Ovary (tissue), 9 donors: ENCODE results near the gene TTC33. TPM values are rescaled to one million over a fixed set of nuclear protein-coding genes. Genes with fewer than 3 reads are reported as not detected.
"Not testable (repeated sequence)": the region's sequence is repeated elsewhere in the genome, so short reads cannot be mapped to it uniquely, and the experiment has no call there.

ENCODE experiments used
- DNase-seq, 5 donors: peaks; one replicate each; pipeline ENCODE4 v3.0.0-alpha.2; 2019 to 2020
- H3K27ac ChIP-seq, 2 donors: fragments of 200-600 bp; one replicate each; pipeline versions ENCODE4 v1.5.1 to v1.8.0; 2019 to 2022
- H3K27me3 ChIP-seq: fragments of 200-600 bp; one replicate; pipeline ENCODE4 v1.8.0; 2022
- H3K36me3 ChIP-seq: fragments of 200-600 bp; sonication (generic); one replicate; pipeline ENCODE4 v1.5.1; 2019
- H3K4me1 ChIP-seq: one replicate; pipeline ENCODE4 v1.8.1; 2013; ENCODE audit warnings: mild to moderate bottlenecking, moderate library complexity; ENCODE audit not compliant: insufficient read depth
- H3K4me3 ChIP-seq: fragments of 200-600 bp; sonication (generic); one replicate; pipeline ENCODE4 v1.5.1; 2017
- H3K9me3 ChIP-seq, 2 donors: fragments of 200-600 bp in 1 of 2; sonication (generic) in 1 of 2; one replicate each; pipeline versions ENCODE4 v1.5.1 to v1.8.1; 2013 to 2019; ENCODE audit warnings: mild to moderate bottlenecking in 1 of 2, moderate library complexity in 1 of 2
- CTCF ChIP-seq, 3 donors: fragments of 450-650 bp in 2 of 3; fragments of 200-600 bp in 1 of 3; IDR thresholded peaks; one replicate each; pipeline versions ENCODE4 v1.5.1 to v1.8.0; 2016 to 2022; ENCODE audit warnings: antibody characterized with exemption in 3 of 3, mild to moderate bottlenecking in 1 of 3
- EP300 ChIP-seq: sonication (generic); formaldehyde crosslinking; IDR thresholded peaks from one replicate; pipeline ENCODE4 v1.6.1; 2017; ENCODE audit warnings: antibody characterized with exemption
- POLR2A ChIP-seq: fragments of 450-650 bp; IDR thresholded peaks from one replicate; pipeline ENCODE4 v1.6.1; 2017; ENCODE audit warnings: antibody characterized with exemption, mild to moderate bottlenecking, moderate library complexity
- WGBS, 3 donors: extraction: QIAGEN DNeasy Blood & Tissue Kit in 1 of 3; methylation state at CpG; one replicate each; pipeline versions ENCODE4 v1.1.5 to v1.1.7; 2013 to 2017; 5-methylcytosine and 5-hydroxymethylcytosine counted together
- intact Hi-C, 4 donors: fragments of 100-400 bp; cut with DNase I; formaldehyde crosslinking; loops; one replicate each; pipeline versions ENCODE4 v1.11.0 to v1.15.1; 2022 to 2023
- polyA plus RNA-seq, 2 donors: library from polyadenylated mRNA; stranded (reverse); fragments of 200-250 nt in 1 of 2; fragments of 350-450 nt in 1 of 2; fragmentation: Illumina TruSeq in 1 of 2; extraction: RNeasy Lipid Tissue Mini Kit (QIAGEN cat#74804) in 1 of 2; gene quantifications; one replicate each; pipeline ENCODE4 v1.2.3, GENCODE V29; 2013 to 2014
- total RNA-seq, 7 donors: library from RNA; depleted of rRNA in 2 of 7; stranded (reverse); fragments of >200 nt in 2 of 7; fragmentation: NEBNext Ultra II Directional in 3 of 7; extraction: Animal tissue kit (Norgen Biotek cat#: 25700) in 3 of 7; gene quantifications; one replicate each; pipeline versions ENCODE4 v1.1.0 to v1.2.4, GENCODE V29; 2016 to 2023
- donor health status: DM: no; HTN: no; CAD: no; lungs with moderate emphysema.
- donor health status: DM: no; HTN: no; CAD: no.
- donor health status: Bipolar disorder and iron deficiency.
- donor health status: DM: yes; HTN: yes; CAD: no.
- donor health status: DM: no; HTN: no; CAD: no.
- donor health status: DM: yes; HTN: yes; CAD: no.

TTC33 gene
- total and polyA plus RNA-seq, 9 donors: 10.6 to 26.0 (median 18.8) TPM

GRCh38 chr5:40656766-40657165 is 99.0 kb downstream of the TTC33 start:
- Histone ChIP-seq H3K27me3 (no peaks in the 10 kb centered on the region), H3K4me3 (no peak overlapping the region), H3K4me1 (no peaks in the 10 kb centered on the region), H3K36me3 (no peaks in the 10 kb centered on the region), H3K9me3 (no peaks in the 10 kb centered on the region), H3K27ac (no peak overlapping the region)
- TF ChIP-seq EP300 (no peak), CTCF (IDR thresholded peaks at IDR 0.05) (no peak), POLR2A (no peak)
- intact Hi-C loops: no loop called here
- DNase-seq: no peak

- DNase-seq, H3K9me3 ChIP-seq, intact Hi-C loops, H3K27me3 ChIP-seq, H3K27ac ChIP-seq, H3K4me3 ChIP-seq, H3K36me3 ChIP-seq, H3K4me1 ChIP-seq: not testable (repeated sequence)
These were observed 99.7 kb downstream of the TTC33 start for GRCh38 chr5:40656091-40656490.

- DNase-seq: no peak
- Histone ChIP-seq H3K36me3 (no peaks in the 10 kb centered on the region), H3K9me3 (no peaks in the 10 kb centered on the region), H3K27ac (no peak overlapping the region), H3K4me1 (no peaks in the 10 kb centered on the region), H3K4me3 (no peak overlapping the region), H3K27me3 (no peaks in the 10 kb centered on the region)
- no peak for TF ChIP-seq CTCF (IDR thresholded peaks at IDR 0.05)
- no peak for TF ChIP-seq POLR2A
- no peak for TF ChIP-seq EP300
- WGBS, 3 donors: 50 to 71% (median 63%) methylated on average over 2 of the region's 2 CpGs
- intact Hi-C loops: no loop called here
These were observed 100.6 kb downstream of the TTC33 start for GRCh38 chr5:40655138-40655537.

- TF ChIP-seq CTCF (IDR thresholded peaks at IDR 0.05) (no peak), EP300 (no peak), POLR2A (no peak)
- Histone ChIP-seq H3K9me3 (no peaks in the 10 kb centered on the region), H3K27me3 (no peaks in the 10 kb centered on the region), H3K4me3 (no peak overlapping the region), H3K36me3 (no peaks in the 10 kb centered on the region), H3K27ac (no peak overlapping the region), H3K4me1 (no peaks in the 10 kb centered on the region)
- intact Hi-C loops: no loop called here
- WGBS, 3 donors: 69 to 77% (median 73%) methylated on average over 4 of the region's 4 CpGs
- DNase-seq: no peak
These were observed 101.3 kb downstream of the TTC33 start for GRCh38 chr5:40654377-40654991.

- H3K27me3 ChIP-seq: no peaks in the 10 kb centered on the region
- H3K4me3 ChIP-seq: no peak overlapping the region
- TF ChIP-seq EP300: no peak
- no peak for TF ChIP-seq POLR2A
- TF ChIP-seq CTCF (IDR thresholded peaks at IDR 0.05): no peak
- DNase-seq: no peak
- no peaks in the 10 kb centered on the region for H3K9me3 ChIP-seq
- H3K27ac ChIP-seq: no peak overlapping the region
- H3K36me3 ChIP-seq: no peaks in the 10 kb centered on the region
- intact Hi-C loops: no loop called here
- H3K4me1 ChIP-seq: no peaks in the 10 kb centered on the region
- 85 to 96% (median 89%) methylated on average over 4 of the region's 4 CpGs for WGBS, 3 donors
These were observed 102.3 kb downstream of the TTC33 start for GRCh38 chr5:40653221-40654022.
